ENCODE measurements around the gene NBEAL1. TPM values are rescaled to one million over a fixed set of nuclear protein-coding genes. Genes with fewer than 3 reads are reported as not detected.

Gene NBEAL1
- total and polyA plus RNA-seq, 2 of the 8 experiments (the other 6 are each of a cell fraction or from before 2014, with no cell fraction given): 2.3 to 10.7 TPM

GRCh38 chr2:203003716-203004115 lies 11.0 kb upstream of the NBEAL1 start:
- Histone ChIP-seq H3K9ac (replicated peaks in 1 of 4; ENCODE audit: extremely low read depth in 1 of 4, low read depth in 3 of 4, low read length in 3 of 4) (no peak overlapping the region), H3K14ac (ENCODE audit: insufficient read length) (no peak overlapping the region), H2AK5ac (ENCODE audit: low read depth, low read length) (no peak overlapping the region), H2AFZ (ENCODE audit: low read length) (0 out of 2 replicates have a peak overlapping the region, but pooled peaks have one; percentile 73), H4K8ac (ENCODE audit: extremely low read depth, insufficient read depth, low read length) (no peak overlapping the region), H3K4me1 (replicated peaks in 1 of 4; ENCODE audit: control insufficient read depth in 3 of 4, insufficient read depth in 4 of 4, low read length in 3 of 4) (peaks cover 0 to 3% (median 0%) of the 10 kb centered on the region in 4 experiments; a peak in 1 of 7 replicates), H4K5ac (ENCODE audit: insufficient read length, low read depth, low read length) (no peak overlapping the region), H2BK12ac (ENCODE audit: low read depth, low read length) (no peak overlapping the region), H3K36me3 (ENCODE audit: control insufficient read depth in 2 of 4, insufficient read depth in 4 of 4, low read length in 3 of 4) (no peaks in the 10 kb centered on the region), H3K4me3 (ENCODE audit: extremely low read depth in 1 of 4, insufficient read depth in 2 of 4, low read depth in 3 of 4, low read length in 4 of 4) (no peak overlapping the region), H2BK5ac (ENCODE audit: low read depth, low read length) (no peak overlapping the region), H3K9me3 (ENCODE audit: insufficient read depth in 2 of 2, low read depth in 1 of 2, low read length in 1 of 2) (no peaks in the 10 kb centered on the region), H3K23ac (ENCODE audit: insufficient read length) (no peak overlapping the region), H3K79me1 (ENCODE audit: low read depth, low read length) (no peaks in the 10 kb centered on the region), H3K27me3 (replicated peaks in 1 of 4; ENCODE audit: control insufficient read depth in 3 of 4, extremely low read depth in 1 of 4, insufficient read depth in 3 of 4, low read length in 3 of 4) (no peaks in the 10 kb centered on the region), H3K56ac (replicated peaks; ENCODE audit: insufficient read length, low read depth, low read length) (no peak overlapping the region), H4K20me1 (replicated peaks in 1 of 2; ENCODE audit: control insufficient read depth in 1 of 2, insufficient read depth in 2 of 2, low read length in 2 of 2) (no peaks in the 10 kb centered on the region), H3K4ac (replicated peaks; ENCODE audit: insufficient read length, low read depth, low read length) (no peak overlapping the region), H4K91ac (replicated peaks; ENCODE audit: insufficient read length, low read length) (no peak overlapping the region), H3K79me2 (ENCODE audit: control insufficient read depth in 1 of 2, insufficient read depth in 2 of 2, low read length in 2 of 2) (no peaks in the 10 kb centered on the region), H3K23me2 (ENCODE audit: low read depth, low read length) (no peaks in the 10 kb centered on the region), H2BK15ac (ENCODE audit: low read length) (no peak overlapping the region), H3K18ac (ENCODE audit: extremely low read depth, low read length) (no peak overlapping the region), H2BK120ac (replicated peaks; ENCODE audit: low read depth, low read length) (no peak overlapping the region), H3K27ac (ENCODE audit: low read depth, low read length) (no peak overlapping the region), H3K4me2 (ENCODE audit: insufficient read depth in 1 of 2, low read depth in 2 of 2, low read length in 2 of 2) (no peak overlapping the region), H2BK20ac (ENCODE audit: low read length) (no peak overlapping the region)
- no peak for DNase-seq (ENCODE audit: low read depth in 1 of 2, low spot score in 2 of 2)
- CTCF ChIA-PET (ENCODE audit: partially characterized antibody): no interaction called here
- no peak for TF ChIP-seq SUZ12 (IDR thresholded peaks at IDR 0.05; ENCODE audit: low read length)
- no peak for FAIRE-seq
- POLR2A ChIA-PET (ENCODE audit: partially characterized antibody): no interaction called here
- WGBS, 2 experiments (ENCODE audit: extremely low coverage in 1 of 2, insufficient coverage in 1 of 2, insufficient read length in 1 of 2, insufficient replicate concordance in 2 of 2, low coverage in 1 of 2, low lambda C conversion rate in 2 of 2, missing lambda C conversion rate in 1 of 2): 98% methylated on average over 8 of the region's 8 CpGs; no CpG with 5 or more reads in 1 of the 2 experiments
